ENCODE measurements around the gene CLECL1. TPM values are rescaled to one million over a fixed set of nuclear protein-coding genes. Genes with fewer than 3 reads are reported as not detected.

CLECL1 gene
- 0.32 TPM for polyA plus RNA-seq (ENCODE audit: insufficient read length)

DNA sequence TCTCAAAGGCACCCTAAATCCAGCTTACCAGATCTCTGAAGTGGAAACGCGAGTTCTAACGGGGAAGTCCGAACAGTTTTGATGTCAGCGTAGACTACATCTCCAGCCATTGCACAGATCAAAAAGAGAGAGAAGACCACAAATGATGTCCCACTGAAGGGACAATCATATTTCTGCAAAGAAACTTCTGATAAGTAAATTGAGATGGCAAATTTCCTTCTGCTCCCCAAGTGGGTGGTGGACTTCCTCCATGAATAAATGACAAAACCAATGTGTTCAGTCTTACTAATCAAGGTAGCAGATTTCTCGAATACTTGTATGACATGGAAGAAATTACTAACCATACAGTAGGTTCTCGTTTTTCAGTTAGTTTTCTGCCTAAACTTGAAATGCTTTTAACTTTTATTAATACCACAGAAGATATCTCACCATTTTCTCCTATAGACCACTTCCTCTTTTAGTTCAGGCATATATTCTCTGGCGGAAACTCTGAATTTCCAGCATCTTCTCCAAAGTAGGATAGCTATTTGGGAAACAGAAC lies at the start of gene CLECL1:
Gene CLECL1, minus strand, starts transcription at position 177 of the 541 bp plus-strand sequence.
- no peak for DNase-seq (ENCODE audit: low read depth)

DNA sequence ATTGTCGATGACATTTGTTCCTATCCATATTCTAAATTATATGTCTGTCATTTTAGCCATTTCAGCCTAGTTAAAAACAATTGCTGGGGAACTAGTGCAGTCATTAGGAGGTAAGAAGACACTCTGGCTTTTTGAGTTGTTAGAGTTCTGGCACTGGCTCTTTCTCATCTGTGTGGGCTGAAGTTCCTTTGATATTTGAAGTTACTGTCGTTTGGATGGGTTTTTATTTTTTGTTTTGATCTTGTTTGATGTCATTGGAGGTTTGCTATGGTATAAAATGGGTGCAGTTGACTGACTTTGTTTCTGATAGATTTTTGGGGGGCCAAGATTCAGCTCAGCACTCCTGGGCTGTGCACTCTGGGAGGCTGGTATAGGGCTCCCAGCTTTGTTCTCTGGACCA lies 48.5 kb upstream of the CLECL1 start:
- DNase-seq (ENCODE audit: low read depth), result no peak

DNA sequence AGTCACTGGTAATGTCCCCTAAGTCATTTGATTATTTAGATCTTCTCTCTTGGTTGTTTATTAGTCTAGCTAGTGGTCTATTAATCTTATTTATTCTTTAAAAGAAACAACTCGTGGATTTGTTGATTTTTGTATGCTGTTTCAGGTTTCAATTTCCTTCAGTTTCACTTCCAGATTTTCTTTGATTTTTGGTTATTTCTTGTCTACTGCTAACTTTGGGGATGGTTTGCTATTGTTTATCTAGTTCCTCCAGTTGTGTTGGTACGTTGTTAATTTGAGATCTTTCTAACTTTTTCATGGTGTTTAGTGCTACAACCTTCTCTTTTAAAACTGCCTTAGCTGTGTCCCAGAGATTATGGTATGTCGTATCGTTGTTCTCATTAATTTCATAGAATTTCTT lies 46.3 kb upstream of the CLECL1 start:
- DNase-seq (ENCODE audit: low read depth), result no peak

DNA sequence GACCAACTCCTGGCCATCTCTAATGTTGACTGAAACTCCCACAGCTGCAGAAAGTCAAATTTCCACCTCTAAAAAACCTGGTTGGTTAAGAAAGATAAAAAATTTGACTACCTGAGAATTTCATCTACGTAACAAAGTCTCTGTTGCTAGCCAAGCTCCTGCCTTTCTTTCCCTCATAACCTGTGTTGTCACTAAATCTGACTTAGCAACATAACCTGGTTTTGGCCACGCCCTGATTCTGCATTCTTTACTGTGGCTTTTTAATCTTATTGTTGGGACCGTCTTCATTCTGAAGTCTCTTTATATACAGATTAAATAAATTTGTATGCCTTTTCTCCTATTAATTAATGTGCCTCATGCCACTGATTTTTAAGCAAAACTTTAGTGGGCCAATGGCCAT lies 43.9 kb upstream of the CLECL1 start:
- DNase-seq (ENCODE audit: low read depth), result no peak

DNA sequence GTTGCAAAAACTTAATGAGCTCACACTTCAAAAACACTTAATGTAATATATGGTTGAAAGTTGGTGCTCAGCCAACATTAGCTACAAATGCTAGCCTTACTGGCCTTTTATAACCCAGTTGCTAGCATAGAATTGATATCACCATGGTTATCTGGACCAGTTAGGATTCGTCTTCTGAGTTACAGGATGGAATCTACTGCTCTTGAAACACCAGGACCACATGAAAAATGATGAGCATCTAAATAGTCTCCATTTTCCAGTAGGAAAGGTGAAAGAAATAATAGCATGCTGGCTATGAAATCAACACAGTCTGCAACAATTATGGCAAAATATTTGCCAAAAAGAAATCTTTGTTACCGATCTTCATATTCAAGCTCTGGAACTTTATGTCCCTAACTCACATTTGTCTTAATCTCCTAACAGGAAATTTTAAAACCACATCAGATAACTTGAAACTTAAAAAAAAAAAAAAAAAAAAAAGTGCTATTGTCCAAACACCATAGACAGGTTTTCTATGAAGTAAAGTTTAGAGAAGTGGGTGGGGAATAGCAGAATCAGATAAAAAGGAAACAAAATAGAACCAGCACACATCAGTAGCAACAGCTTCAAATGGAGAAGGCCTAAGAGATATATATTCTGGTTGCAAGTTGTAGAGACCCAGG lies 40.5 kb upstream of the CLECL1 start:
- DNase-seq (ENCODE audit: low read depth), result no peak

DNA sequence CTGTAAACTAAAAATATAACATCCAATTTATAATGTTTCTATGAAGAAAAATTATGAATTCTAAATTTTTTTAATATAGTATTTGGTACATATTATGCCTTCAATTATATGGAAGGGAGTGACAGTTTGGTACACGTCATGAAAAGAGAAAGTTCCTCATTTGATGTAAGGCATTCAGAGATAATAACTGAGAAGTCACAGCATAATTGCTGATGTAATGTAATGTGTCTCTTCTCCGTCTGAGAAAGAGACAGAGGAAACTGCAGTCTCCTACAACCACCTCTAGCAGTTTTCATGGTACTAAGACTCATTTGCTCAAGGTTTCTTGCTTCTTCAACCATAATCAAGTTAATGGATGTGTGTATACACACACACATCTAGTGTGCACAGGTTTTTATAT lies 30.1 kb upstream of the CLECL1 start:
- DNase-seq (ENCODE audit: low read depth), result no peak

DNA sequence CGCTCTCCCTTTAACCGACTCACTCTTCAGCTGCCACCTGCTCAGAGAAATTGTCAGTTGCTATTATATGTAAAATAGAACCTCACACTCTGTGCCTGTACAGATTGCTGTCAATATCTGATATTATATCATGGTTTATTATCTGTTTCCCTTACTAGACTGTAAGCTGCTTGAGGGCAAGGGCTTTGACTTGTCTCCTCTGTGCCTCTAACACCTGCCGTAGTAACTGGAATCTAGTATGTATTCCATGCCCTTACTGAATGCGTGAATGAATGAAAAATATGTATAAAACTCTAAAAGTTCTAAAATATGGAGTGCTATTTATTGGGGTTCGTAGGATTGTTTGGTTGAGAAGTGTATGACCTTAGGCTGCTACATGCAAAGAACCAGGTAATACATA lies 29.5 kb upstream of the CLECL1 start:
- no peak for DNase-seq (ENCODE audit: low read depth)

DNA sequence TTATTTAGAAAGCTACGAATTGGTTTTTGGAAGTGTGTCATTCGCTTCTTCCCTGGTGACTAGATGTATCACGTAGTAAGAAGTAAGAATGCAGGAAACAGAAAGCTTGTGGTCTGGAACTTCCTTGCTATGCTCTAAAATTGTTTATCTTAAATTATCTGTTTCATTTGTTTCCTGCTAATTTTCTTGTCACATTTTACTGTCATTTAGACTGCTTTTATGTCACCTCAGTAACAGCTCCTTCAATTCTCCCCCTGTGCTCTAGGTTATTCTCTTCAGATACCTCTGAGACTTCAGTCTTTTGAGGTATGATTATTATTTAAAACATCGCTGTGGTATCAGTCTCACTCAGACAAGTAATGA lies 28.5 kb upstream of the CLECL1 start:
- no peak for DNase-seq (ENCODE audit: low read depth)

DNA sequence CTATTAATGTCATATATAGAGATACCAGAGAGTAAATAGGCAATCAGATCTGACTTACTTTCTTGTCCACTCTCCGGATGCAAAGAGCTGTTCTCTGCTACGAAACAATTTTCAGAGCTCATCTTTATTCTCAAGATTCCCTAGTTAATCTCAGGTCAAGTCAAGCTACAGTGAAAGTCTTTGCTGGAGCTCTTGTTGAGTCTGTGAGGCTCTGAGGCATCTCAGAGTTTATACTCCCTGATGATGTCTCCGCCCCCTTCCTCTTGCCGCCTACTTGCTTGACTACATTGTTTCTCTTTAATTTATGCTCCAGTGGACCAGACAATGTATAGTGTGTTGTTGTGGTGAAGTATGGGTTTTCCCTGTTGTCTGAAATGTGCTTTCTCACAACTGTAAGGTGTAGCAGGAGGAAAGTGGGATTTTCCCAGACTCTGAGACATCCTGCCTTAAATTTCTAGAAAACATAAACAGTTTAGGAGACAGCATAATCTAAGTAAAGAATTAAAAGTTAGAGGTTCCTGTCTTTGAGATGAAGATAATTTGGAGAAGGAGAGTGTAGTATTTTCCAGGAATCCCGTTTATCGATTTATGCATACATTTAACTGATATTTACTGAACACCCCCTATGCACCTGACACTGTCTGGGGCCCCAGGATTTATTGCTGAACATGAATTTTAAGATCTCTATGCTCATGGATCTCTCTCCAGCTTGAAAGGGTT lies 28.0 kb upstream of the CLECL1 start, which contains the start of gene CD69:
Gene CD69, minus strand, starts transcription at position 203 of the 720 bp plus-strand sequence. Its CDS starts 81 bp downstream, at position 122.
- DNase-seq (ENCODE audit: low read depth), result no peak

DNA sequence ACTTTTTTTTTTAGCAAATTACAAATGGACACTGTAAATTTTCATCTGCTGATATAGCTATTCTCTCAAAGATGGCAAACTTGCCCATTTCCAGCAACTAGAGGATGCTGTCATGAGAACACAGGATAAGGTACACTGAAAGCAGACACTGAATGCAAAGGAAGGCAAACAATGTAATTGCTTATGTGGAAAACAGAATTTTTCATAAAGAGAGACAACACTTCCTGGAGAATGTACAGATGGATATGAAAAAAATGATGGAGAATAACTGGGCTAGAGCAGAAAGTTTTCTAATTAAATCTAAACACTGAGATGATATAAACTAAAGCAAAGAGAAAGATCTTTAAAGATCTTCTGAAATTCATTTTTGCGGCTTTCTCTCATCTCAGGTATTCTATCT lies 27.2 kb upstream of the CLECL1 start:
- DNase-seq (ENCODE audit: low read depth), result no peak

DNA sequence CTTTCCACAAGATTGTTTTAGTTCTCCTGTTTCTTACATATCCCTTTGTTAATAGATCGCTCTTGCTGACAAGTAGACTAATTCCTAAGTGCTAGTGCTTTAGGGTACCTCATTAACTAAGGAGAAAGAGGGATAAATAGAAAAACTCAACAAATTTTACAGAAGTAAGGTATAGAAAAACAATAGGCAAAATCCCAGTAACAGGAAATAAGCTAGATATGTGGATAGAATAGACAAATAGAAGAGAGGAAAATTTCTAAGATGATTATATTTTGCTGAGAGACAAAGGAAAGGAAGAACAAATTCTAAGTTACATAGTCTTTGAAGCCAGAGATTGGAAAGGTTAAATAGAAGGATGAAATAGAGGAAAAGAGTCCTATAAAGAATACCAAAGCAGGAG lies 26.8 kb upstream of the CLECL1 start:
- DNase-seq (ENCODE audit: low read depth), result no peak

DNA sequence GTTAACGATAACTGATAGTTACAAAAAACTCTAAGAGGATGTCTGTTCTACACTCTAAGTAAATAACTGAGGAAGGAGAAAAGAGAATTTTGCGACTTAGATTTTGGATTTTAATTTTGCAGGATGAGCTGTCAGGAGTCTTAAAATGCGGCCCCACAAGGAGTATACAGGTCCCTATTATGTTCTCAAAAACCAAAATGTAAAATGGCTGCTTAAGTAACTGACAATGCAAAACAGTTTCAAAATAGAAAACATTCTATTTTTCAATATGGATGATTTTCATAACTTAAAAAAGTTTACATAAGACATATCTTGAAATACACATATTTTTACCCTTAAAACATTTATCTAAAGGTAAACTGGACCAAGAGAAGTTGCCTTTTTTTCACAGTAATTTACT lies 25.2 kb upstream of the CLECL1 start:
- DNase-seq (ENCODE audit: low read depth), result no peak

DNA sequence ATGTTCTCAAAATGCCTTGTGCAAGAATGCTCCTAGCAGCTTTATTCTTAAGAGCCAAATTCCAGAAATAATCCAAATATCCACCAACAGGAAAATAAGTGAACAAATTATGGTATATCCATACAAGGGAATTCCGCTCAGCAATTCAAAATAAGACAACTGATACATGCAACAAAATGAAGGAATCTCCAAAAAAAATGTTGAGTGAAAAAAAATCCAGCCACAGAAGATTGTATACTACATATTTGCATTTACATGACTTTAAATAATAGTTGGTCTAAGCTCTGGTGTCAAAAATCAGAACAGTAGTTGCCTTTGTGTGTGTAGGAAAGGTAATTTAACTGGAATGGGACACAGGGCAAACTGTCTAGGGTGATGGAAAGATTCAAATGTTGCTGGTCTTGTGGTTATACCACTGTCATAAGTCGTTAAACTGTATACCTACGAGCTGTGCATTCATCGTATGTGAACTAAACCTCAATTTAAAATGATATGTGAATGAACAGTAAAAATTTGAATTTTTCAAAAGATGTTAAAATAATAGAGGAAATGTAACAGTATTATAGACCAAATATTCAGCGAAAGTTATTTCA lies 24.6 kb upstream of the CLECL1 start:
- DNase-seq (ENCODE audit: low read depth), result no peak

DNA sequence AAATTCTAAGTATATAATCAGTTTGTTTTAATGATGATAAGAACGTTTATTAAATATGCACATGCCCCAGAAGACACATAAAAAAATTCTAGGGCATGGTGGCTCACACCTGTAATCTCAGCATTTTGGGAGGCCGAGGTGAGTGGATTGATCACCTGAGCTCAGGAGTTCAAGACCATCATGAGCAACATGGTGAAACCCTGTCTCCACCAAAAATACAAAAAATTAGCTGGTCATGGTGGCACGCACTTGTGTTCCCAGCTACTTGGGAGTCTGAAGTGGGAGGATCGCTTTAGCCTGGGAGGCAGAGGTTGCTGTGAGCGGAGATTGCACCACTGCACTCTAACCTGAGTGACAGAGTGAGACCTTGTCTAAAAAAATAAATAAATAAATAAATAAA lies 23.8 kb upstream of the CLECL1 start:
- no peak for DNase-seq (ENCODE audit: low read depth)

DNA sequence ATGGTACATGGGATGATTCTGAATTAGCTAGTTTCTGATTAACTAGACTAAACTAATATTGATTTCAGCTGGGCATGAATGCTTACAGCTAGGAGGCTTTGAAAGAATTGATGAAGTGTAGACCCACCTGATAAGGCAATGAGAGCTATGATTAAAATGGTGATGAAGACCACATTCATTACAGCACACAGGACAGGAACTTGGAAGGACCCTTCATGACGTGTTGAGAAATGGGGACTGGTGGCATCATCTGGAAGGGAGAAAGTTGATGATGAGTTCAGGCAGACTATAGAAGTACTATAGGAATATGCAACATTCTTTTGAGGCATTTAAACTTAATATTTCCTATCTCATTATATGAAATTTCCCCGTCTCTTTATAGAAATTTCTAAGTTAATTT lies 23.3 kb upstream of the CLECL1 start:
- DNase-seq (ENCODE audit: low read depth), result no peak

DNA sequence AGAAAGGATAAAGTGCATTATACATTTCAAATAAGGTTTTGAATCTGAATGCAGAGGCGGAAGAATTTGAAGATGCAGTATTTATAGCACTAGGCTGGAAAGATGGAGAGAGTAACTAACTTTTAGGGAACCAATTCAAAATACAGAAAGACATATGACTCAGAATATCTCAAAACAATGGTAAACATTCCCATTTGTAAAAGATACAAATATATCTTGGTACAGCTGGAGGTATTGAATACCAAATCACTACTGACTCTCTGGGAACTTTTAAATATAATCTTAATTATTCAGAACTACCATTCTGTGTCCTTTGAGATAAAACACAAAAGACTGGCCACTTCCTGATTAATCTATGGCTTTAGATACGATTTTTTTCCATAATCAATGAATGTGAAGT lies 22.7 kb upstream of the CLECL1 start:
- no peak for DNase-seq (ENCODE audit: low read depth)

DNA sequence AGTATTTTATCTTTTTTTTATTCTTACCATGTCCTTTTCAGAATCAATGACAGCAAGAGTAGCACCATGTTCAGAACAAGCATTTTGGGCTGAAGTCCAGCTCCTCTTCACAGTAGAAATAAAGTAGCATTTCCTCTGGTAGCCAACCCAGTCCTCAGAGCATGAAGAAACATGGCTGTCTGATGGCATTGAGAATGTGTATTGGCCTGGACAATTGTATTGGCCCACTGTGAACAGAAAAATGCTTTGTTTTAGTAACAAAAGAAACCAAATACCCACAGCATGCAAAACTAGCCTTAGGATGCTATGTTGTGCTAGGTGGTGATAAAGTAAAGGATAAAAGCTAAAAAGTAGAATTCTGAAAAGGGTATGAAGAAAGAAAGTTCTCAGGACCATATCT lies 22.1 kb upstream of the CLECL1 start:
- DNase-seq (ENCODE audit: low read depth), result no peak

DNA sequence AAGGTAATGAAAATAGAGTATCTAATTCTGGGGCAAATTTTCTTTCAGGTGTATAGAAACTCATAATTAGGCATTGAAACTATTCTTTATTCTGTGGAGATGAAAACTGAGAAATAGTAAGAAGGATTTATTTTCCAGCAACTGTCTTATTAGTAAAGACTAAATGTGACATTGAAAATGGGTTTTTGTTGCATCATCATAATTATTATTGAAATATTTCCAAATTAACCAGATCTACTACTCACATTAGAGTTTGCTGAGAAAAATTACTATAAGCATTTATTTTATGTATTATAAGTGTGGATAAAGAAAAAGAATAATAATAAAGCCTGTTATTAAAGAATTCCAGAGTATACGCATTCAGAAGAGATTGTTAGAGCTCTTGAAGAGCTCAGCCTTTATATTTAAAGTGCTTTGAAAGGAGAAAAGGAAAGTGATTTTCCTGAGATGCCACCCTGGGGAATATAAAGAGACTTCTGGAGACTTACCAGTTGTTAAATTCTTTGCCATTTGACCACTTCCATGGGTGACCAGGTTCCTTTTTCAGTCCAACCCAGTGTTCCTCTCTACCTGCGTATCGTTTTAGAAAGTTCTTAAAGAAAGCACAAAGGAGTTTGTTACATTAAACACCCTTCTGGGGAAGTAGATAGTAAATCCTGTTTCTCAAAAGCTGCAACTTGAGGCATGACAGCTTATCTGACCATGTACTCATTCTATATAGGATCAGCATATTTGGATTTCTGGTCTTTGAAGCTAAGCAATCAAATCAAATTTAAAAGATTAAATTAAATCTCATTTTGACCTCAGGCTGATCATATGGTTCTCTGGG lies 21.4 kb upstream of the CLECL1 start:
- DNase-seq (ENCODE audit: low read depth), result no peak

DNA sequence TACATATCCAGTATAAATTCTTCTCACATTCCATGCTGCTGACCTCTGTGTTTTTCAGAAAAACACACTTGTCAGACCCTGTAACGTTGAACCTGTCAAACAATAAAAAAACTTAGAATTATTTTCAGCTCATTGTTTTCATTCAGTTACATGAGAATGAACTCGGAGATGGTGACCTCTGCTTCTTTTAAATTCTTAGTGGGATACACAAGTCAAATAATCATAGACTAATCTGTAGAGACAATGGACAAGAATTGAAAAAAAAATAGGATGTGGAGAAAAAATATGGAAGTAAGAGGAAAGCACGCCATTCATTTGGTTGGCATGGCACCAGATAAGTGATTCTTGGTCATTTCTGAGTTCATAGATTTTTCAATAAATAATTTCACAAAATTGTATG lies 20.6 kb upstream of the CLECL1 start:
- DNase-seq (ENCODE audit: low read depth), result no peak

DNA sequence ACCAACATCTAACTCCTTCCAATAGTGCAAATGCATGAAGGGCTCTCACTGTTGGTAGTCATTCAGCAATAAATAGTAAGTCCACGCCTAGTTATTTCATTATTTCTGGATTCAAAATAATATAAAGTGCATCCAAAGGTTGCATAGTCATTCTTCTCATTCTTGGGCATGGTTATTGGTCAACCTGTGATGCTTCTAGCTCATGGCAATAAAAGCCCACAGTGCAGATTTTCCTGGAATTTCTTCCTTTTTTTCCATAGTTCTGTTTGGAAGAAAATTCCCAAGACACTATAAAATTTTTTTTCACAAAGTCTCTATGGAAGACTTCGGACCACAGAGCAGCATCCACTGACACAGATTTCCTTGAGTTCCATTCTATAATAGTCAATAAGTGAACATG lies 20.2 kb upstream of the CLECL1 start:
- no peak for DNase-seq (ENCODE audit: low read depth)

DNA sequence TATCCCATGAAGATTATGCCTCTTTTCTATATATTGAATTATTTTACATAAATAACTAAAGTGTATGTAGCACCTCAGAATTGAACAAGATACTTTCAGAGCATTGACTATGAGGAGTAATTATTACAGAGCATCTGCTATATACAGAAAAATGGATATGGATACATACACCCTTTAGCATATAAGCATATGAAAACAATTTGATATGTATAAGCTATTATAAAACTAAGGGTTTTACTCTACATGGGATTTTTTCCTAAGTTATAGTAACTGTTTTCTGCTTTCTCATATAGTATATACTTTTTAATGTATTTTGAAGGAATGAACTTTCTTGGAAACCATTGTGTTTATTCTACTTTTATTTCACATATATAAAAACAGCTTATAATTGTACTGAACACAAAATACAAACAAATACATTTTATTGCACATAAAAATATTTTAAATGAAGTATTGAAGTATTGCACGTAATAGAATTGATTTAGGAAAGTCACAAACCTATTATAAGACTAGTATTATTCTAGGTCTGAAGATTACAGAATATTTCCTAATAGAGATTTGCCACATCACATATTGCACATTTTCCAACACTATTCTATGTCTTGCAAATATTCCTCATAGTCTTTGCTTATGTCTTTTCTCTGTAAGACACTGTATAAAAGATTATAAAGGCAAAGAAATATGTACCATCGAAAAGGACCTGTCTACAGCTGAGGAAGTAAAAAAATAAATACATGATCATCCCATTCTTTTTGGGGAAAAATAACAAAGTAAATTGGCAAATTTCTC lies 19.4 kb upstream of the CLECL1 start:
- no peak for DNase-seq (ENCODE audit: low read depth)

Measured in forelimb muscle (tissue), 1 donor.